NCI-H1048 (cell line): ENCODE measurements around the gene MARCHF9.
"Not testable (repeated sequence)": the region's sequence is repeated elsewhere in the genome, so short reads cannot be mapped to it uniquely, and the experiment has no call there.

ENCODE experiments used
- DNase-seq: peaks from one replicate; lab custom pipeline; 2025; lab: John Stamatoyannopoulos, UW

MARCHF9 gene

GRCh38 chr12:57769594-57769993, 14.7 kb downstream of the MARCHF9 start:
- DNase-seq: no peak

- DNase-seq: no peak
Measured at GRCh38 chr12:57770734-57771133, 15.8 kb downstream of the MARCHF9 start.

- peak; percentile 71 for DNase-seq
Measured at GRCh38 chr12:57771236-57771872, 16.5 kb downstream of the MARCHF9 start.

GRCh38 chr12:57771873-57772428, 17.0 kb downstream of the MARCHF9 start, which contains the start of gene METTL1:
METTL1 (minus strand) TSS chr12:57772105; CDS start chr12:57772083, 22 bp downstream.
- DNase-seq: peak; percentile 92

- DNase-seq: peak; percentile 19
Measured at GRCh38 chr12:57772429-57773322, 17.8 kb downstream of the MARCHF9 start, which contains the start of gene EEF1AKMT3. EEF1AKMT3 (plus strand) TSS chr12:57772614; CDS start chr12:57772725, 111 bp downstream.

- DNase-seq: not testable (repeated sequence)
Measured at GRCh38 chr12:57774634-57775033, 19.7 kb downstream of the MARCHF9 start.

GRCh38 chr12:57775044-57775443, 20.1 kb downstream of the MARCHF9 start:
- no peak for DNase-seq

GRCh38 chr12:57775563-57776246, 20.8 kb downstream of the MARCHF9 start:
- no peak for DNase-seq

- no peak for DNase-seq
Measured at GRCh38 chr12:57776247-57776587, 21.3 kb downstream of the MARCHF9 start.

GRCh38 chr12:57777367-57777766, 22.5 kb downstream of the MARCHF9 start:
- no peak for DNase-seq

- no peak for DNase-seq
Measured at GRCh38 chr12:57777911-57778310, 23.0 kb downstream of the MARCHF9 start.

- no peak for DNase-seq
Measured at GRCh38 chr12:57779736-57780135, 24.8 kb downstream of the MARCHF9 start.

- no peak for DNase-seq
Measured at GRCh38 chr12:57780284-57780897, 25.5 kb downstream of the MARCHF9 start.

GRCh38 chr12:57781244-57781643, 26.3 kb downstream of the MARCHF9 start:
- no peak for DNase-seq

- no peak for DNase-seq
Measured at GRCh38 chr12:57781801-57782200, 26.9 kb downstream of the MARCHF9 start.

GRCh38 chr12:57782243-57782607, 27.3 kb downstream of the MARCHF9 start:
- DNase-seq: no peak

- DNase-seq: peak; percentile 77
Measured at GRCh38 chr12:57782608-57783465, 27.9 kb downstream of the MARCHF9 start, which contains the start of gene TSFM. TSFM (plus strand) TSS chr12:57782787; CDS start chr12:57782802, 15 bp downstream.

GRCh38 chr12:57783466-57783801, 28.5 kb downstream of the MARCHF9 start:
- no peak for DNase-seq

GRCh38 chr12:57783861-57784260, 29.0 kb downstream of the MARCHF9 start:
- DNase-seq: no peak

- no peak for DNase-seq
Measured at GRCh38 chr12:57793920-57794319, 39.0 kb downstream of the MARCHF9 start.

GRCh38 chr12:57795354-57795753, 40.5 kb downstream of the MARCHF9 start:
- no peak for DNase-seq
